ENCODE measurements around the gene NCAPG2.

DNA sequence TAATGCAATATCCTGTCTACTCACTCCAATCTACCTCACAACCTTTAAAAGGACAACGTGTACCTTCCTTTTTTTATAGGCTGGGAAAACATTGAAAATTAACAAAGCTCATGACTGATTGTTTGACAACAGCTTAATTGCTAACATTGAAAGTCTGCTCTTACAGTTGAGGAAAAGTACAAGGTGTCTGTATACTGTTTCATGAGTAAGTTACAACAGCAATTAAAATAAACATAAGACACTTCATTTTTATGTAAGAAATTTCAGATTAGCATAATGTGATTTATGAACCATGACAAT is 28.6 kb upstream of the NCAPG2 start:
- TF ChIP-seq, protein P1, sequence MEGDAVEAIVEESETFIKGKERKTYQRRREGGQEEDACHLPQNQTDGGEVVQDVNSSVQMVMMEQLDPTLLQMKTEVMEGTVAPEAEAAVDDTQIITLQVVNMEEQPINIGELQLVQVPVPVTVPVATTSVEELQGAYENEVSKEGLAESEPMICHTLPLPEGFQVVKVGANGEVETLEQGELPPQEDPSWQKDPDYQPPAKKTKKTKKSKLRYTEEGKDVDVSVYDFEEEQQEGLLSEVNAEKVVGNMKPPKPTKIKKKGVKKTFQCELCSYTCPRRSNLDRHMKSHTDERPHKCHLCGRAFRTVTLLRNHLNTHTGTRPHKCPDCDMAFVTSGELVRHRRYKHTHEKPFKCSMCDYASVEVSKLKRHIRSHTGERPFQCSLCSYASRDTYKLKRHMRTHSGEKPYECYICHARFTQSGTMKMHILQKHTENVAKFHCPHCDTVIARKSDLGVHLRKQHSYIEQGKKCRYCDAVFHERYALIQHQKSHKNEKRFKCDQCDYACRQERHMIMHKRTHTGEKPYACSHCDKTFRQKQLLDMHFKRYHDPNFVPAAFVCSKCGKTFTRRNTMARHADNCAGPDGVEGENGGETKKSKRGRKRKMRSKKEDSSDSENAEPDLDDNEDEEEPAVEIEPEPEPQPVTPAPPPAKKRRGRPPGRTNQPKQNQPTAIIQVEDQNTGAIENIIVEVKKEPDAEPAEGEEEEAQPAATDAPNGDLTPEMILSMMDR (IDR thresholded peaks at IDR 0.05) = no peak
- TF ChIP-seq KDM1A (IDR thresholded peaks at IDR 0.05; ENCODE audit: low read depth) = no peak
- no peak for TF ChIP-seq POLR2A (IDR thresholded peaks at IDR 0.05; ENCODE audit: low read length)
- TF ChIP-seq BHLHE40 (IDR thresholded peaks at IDR 0.05; ENCODE audit: low read depth, low read length) = no peak
- no peak for TF ChIP-seq MYC (IDR thresholded peaks at IDR 0.05; ENCODE audit: borderline replicate concordance, low read length)
- no peak for TF ChIP-seq CBX2 (IDR thresholded peaks at IDR 0.05; ENCODE audit: borderline replicate concordance, low read depth)
- TF ChIP-seq, protein P2, sequence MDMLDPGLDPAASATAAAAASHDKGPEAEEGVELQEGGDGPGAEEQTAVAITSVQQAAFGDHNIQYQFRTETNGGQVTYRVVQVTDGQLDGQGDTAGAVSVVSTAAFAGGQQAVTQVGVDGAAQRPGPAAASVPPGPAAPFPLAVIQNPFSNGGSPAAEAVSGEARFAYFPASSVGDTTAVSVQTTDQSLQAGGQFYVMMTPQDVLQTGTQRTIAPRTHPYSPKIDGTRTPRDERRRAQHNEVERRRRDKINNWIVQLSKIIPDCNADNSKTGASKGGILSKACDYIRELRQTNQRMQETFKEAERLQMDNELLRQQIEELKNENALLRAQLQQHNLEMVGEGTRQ (IDR thresholded peaks at IDR 0.05) = no peak
- TF ChIP-seq, protein P3, sequence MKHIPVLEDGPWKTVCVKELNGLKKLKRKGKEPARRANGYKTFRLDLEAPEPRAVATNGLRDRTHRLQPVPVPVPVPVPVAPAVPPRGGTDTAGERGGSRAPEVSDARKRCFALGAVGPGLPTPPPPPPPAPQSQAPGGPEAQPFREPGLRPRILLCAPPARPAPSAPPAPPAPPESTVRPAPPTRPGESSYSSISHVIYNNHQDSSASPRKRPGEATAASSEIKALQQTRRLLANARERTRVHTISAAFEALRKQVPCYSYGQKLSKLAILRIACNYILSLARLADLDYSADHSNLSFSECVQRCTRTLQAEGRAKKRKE (CRISPR knock-in tag; IDR thresholded peaks at IDR 0.05; ENCODE audit: low read depth) = no peak
- no peak for TF ChIP-seq CEBPB (IDR thresholded peaks at IDR 0.05)
